ENCODE data around the gene DGKB.

DNA sequence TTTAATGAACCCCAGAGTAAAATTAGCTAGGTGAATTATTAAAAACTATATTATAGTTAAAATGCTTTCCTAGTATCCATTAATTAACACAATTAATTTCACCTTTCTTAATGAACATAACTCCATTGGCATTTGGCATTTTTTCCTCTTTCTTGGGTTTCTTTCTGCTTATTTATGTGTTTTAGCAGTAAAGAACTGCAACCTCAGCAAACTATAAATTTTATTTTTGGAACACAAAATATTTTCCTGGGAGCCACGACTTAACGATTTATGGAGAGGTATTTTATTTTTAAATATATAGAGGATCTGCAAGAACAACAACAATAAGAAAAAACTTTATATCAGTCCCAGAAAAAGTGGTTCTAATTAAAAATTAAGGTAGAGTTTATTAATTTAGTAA, 465.7 kb downstream of the DGKB start:
- TF ChIP-seq YY1 (IDR thresholded peaks at IDR 0.05; ENCODE audit: insufficient read depth, insufficient read length) (no peak), ZNF274 (IDR thresholded peaks at IDR 0.05; ENCODE audit: low read depth, low read length) (no peak)

Data from NT2/D1 (cell line).